ENCODE data around the gene LCE3D.
A peak's percentile ranks its signal among the peaks of the same experiment; 100 is the strongest.
"Not testable (repeated sequence)": the region's sequence is repeated elsewhere in the genome, so short reads cannot be mapped to it uniquely, and the experiment has no call there.

LCE3D gene, protein sequence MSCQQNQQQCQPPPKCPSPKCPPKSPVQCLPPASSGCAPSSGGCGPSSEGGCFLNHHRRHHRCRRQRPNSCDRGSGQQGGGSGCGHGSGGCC

DNA sequence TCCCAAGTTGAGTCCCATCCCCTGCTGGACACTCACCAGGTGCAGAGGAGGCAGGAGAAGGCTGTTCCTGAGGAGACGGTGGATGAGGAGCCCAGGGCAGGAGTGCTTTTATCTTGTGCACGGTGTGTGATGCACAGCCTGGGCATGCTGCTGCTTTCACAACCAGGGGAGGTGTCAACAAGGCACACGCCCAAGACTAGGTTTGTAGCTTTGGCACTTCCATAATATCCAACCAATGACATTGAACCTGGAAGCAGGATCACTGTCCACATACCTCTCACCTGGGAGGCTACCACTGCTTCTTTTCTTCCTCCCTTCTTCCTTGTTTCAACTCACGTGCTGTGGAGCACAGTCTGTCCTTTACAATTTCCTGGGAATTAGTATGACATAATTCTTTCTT, at the start of gene LCE3D:
LCE3D (minus strand) TSS at position 84 of the 400 bp plus-strand sequence. CDS start 580 bp downstream, outside the sequence.
- DNase-seq, result no peak

DNA sequence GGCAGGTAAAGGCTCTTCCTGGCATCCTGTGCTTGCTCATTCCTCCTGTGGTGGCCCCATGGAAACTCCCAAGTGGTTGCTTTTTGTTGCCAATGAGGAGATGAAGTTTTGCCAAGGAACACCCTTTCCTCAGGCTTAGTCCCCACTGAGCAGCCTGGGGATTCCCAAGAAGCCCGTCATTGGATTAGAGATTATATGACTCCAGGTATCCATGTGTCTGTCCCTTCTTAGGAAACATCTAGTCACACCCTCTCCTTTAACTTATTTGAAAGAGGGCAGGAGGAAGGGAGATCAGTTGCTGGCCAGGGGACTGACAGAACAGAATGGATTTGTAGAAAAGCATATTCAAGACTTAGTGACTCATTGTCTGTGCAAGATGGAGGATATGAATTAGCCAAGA, 46.4 kb upstream of the LCE3D start:
- DNase-seq, result no peak

DNA sequence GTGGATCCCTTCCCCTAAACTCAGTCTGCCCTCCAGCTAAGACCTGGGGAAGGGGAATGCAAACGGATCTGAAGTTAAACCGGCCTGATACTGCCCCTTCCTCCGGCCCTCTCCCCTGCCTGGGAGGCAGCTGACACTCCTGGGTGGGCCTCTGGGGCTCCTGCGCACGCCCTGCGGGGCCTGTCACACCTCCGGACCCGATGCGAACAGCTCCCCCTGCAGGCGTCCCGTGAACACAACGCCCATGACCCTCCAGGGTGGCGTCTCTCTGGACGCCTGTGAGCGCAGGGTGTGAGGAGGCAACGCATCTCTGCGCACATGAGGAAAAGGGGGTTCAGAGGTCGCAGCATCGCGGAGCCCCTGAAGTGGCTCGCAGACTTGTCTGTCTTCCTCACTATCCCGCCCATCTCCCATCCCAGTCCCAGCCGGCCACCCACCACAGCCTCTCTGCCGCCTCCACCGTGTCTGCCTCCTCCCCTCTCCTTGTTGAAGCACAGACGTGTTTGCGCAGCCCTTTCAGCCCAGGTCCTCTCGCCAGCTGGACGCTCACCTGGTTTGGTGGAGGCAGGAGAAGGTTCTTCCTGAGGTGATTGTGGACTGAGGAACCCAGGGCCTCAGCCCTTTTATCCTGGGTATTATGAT, 43.0 kb upstream of the LCE3D start:
- peak in 1 of 2 donors; percentile 47 for DNase-seq

DNA sequence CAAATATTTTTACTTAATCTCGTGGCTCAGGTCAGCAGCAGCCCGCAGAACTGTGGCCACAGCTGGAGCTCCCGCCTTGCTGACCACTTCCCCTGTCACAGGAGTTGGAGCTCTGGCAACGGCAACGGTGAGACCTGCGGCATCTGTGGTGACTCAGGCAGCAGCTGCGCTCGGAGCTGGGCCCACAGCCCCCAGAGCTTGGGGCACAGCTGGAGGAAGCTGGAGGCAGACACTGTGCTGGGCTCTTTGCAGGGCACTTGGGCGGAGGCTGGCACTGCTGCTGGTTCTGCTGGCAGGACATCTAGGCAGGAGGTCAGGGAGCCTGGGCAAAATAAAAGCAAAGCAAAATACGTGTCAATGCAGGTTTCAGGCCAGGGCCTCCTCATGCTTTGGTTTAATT, 42.5 kb upstream of the LCE3D start, which contains the start of gene LCE3A:
LCE3A (minus strand) TSS at position 301 of the 400 bp plus-strand sequence; CDS start at position 301, 0 bp downstream.
- no peak for DNase-seq

DNA sequence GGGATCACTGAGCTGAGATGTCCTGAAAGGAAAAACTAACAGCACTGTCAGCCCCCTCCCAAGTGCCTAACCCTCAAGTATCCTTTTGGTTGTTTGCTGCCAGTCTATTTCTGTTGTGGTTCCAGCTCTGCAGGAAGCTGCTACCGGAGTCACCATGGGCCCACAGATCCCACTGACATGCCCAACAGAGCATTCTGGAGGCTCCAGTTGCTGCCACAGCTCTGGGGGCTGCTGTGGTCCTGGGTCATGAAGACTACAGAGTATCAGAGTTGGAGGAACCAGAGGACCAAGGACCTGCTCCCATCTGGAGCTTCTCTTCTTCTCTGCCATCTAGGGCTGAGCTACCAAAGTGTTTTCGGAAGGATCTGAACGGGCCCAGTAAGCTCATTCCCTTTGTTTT, 41.7 kb upstream of the LCE3D start:
- no peak for DNase-seq

DNA sequence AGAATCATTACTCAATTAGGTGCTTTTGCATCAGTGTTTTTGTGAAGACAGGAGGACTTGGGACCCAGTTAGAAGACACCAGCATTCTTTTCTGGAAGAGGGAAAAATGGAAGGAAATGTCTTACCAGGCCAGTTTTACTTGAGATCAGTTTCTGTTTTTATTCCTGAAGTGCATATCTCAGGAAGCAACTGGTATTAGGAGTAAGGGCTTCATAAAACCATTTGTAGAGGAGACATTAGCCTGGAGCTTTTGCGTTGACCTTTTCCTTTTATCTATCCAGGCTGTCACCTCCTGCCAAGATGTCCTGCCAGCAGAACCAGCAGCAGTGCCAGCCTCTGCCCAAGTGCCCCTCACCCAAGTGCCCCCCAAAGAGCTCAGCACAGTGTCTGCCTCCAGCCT, 33.2 kb upstream of the LCE3D start, which contains the start of gene LCE3B:
LCE3B (plus strand) TSS at position 301 of the 400 bp plus-strand sequence; CDS start at position 301, 0 bp downstream.
- no peak for DNase-seq

DNA sequence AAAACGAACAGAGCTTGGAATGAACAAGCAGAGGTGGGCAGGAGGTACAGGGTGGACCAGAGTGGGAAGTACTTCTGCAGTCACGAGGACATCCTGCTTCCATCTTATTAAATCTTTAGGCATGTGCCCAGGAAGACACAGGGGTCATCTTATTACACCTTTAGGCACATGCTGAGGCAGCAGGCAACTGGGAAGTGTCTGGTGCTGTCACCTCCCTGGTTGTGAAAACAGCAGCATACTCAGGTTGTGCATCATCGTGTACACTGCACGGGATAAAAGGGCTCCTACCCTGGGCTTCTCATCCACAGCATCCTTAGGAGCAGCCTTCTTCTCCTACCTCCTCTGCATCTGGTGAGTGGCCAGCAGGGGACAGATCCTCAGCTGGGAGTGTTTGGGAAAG, 19.6 kb upstream of the LCE3D start, which contains the start of gene LCE3C:
LCE3C (plus strand) TSS at position 301 of the 400 bp plus-strand sequence. CDS start 498 bp downstream, outside the sequence.
- no peak for DNase-seq

DNA sequence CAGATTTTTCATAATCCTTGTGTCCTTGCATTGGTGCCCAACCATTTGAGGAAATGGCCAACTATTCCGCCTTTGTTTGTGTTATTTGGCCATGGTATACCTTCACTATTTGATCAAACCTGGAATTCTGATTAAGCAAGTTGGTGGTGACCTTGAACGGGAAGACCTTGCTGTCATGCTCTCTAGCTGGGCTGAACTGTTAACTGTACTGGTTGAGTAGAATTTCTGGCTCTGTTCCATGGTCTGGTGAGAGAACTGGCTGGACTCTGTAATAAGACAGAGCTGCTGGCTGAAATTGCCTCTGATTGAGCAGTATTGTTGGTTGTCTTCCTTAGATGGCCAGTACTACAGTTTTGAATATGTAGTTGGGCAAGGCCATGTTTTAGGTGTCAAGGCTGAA, 16.7 kb upstream of the LCE3D start:
- DNase-seq, result no peak

DNA sequence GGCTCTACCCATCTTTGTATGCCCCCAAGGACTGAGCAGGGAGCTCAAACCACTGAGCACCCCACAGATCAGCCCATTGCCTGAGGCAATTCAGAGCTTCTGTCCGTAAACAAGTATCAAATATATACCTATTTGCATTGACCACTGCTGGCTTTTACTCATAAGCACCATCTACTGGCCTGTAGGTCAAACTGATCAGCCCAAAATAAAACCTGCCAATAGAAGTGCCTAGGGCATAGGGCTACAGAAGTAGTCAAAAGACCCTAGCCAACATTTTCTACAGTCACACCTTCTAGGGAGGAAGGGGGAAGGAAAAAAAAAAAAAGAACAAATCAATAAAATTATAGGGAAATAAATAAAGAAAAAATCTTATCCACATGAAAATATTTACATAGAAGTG, 5.3 kb upstream of the LCE3D start:
- DNase-seq, result no peak

DNA sequence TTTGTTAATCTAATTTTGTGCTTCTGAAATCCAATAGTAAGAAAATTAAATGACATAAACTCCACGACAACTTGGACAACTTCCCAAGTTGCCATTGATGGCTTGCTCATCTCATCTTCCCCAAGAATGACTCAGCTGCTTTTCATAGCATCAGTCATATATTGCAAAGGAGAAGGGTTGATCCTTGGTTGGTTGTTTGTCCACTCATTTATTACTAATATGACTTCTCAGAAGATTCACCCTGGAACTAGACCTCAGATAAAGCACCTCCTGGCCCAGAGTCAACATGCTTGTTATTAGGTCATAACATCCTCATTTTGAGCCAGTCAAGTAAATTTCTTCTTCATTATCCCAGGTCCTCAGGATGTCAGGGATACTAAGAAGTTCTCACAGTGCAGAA, 2.3 kb upstream of the LCE3D start:
- no peak for DNase-seq

DNA sequence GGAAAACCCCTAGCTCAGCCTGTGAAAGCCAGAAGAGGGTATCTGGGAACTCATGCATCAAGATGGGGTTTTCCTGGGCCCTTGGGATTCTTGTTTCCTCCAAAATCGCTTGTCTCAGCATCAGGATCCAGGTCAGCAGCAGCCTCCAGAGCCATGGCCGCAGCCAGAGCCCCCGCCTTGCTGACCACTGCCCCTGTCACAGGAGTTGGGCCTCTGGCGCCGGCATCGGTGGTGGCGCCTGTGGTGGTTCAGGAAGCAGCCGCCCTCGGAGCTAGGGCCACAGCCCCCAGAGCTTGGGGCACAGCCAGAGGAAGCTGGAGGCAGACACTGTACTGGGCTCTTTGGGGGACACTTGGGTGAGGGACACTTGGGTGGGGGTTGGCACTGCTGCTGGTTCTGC, 790 bp downstream of the LCE3D start:
- DNase-seq, result not testable (repeated sequence)

DNA sequence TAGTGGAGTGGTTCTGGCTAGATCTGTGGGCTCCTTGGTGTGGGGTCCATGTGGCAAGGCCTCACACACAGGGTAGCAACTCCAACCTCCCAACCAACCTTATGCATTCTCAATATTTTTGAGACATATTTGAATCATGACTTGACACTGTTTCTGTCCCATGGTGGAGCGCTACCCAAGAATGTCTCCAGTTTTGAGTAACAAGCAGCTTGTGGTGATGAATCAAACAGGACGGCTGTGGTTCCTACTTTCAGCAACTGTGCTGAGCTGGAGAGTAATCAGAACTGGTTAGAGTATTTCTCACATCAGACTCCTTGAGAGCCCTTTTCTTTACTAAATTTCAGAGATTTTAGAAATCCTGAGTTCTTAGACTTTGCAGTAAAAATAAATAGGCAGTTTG, 3.1 kb downstream of the LCE3D start:
- no peak for DNase-seq

DNA sequence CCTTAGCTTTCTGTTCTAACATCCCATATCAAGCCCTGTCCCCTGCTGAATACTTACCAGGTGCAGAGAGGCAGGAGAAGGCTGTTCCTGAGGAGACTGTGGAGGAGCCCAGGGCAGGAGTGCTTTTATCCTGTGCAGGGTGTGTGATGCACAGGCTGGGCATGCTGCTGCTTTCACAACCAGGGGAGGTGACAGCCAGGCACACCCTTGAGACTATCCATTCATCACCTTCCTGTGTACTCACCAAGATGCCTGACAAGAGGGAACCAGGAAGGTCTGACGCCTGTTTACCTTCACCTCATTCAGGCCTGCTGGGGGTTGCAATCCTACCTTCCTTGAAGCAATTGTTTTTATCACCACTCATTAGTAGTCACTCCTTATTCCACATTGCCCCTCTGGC, 13.6 kb downstream of the LCE3D start, which contains the start of gene LCE3E:
LCE3E (minus strand) TSS at position 100 of the 400 bp plus-strand sequence. CDS start 572 bp downstream, outside the sequence.
- no peak for DNase-seq

DNA sequence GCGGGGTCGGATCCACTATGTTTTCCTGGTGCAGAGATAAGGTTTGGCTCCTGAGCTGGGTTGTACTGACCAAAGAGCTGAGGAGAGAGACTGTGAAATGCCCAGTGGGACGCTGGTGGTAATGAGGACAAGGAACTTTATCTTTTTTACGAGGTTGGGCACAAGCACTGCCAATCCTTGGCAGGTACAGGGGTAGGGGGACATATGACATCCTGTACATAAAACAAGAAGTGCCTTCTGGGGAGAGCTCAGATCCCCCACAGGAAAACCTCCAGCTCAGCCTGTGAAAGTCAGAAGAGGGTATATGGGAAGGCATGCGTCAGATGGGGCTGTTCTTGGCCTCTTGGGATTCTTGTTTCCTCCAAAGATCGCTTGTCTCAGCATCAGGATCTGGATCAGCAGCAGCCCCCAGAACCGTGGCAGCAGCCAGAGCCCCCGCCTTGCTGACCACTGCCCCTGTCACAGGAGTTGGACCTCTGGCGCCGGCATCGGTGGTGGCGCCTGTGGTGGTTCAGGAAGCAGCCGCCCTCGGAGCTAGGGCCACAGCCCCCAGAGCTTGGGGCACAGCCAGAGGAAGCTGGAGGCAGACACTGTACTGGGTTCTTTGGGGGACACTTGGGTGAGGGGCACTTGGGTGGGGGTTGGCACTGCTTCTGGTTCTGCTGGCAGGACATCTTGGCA, 14.6 kb downstream of the LCE3D start:
- no peak for DNase-seq

DNA sequence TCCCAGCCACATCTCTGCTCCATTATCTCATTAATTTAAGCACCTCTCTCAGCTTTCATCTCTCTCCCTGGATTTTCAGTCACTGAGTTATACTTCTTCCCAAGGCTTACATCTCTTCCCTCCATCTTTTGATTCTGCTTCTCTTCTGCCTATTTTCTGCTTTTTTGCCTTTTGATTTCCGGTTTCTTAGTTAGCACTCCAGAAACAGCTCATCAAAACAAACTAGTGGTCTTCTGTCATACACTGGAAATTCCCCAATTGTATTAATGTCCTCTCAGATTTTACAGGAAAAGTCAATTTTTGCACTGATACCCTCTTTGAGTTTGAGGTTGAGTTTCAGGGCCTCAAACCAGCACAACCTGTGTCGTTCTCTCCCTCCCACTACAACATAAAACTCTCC, 15.2 kb downstream of the LCE3D start:
- no peak for DNase-seq

DNA sequence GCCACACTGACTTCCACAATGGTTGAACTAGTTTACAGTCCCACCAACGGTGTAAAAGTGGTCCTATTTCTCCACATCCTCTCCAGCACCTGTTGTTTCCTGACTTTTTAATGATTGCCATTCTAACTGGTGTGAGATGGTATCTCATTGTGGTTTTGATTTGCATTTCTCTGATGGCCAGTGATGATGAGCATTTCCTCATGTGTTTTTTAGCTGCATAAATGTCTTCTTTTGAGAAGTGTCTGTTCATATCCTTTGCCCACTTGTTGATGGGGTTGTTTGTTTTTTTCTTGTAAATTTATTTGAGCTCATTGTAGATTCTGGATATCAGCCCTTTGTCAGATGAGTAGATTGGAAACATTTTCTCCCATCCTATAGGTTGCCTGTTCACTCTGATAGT, 32.0 kb downstream of the LCE3D start:
- DNase-seq, result not testable (repeated sequence)

DNA sequence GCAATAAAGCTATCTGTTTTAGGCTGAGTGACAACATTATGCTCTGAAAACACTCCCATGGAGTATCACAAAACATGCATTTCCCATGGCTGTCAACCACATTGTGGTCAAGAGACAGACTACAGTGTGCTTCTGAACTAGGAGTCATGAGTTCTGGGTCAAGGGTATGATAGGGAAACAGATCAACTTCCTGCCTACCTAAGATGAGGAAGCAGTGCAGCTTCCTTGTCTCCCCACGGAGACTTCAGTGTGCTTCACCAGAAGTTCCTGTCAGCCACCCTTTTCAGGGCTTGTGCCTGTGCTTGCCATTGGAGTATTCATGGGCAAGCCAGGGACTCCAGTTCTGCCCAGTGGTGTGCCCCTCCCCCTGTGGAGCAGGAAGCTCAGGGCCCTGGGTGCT, 33.6 kb downstream of the LCE3D start:
- no peak for DNase-seq

DNA sequence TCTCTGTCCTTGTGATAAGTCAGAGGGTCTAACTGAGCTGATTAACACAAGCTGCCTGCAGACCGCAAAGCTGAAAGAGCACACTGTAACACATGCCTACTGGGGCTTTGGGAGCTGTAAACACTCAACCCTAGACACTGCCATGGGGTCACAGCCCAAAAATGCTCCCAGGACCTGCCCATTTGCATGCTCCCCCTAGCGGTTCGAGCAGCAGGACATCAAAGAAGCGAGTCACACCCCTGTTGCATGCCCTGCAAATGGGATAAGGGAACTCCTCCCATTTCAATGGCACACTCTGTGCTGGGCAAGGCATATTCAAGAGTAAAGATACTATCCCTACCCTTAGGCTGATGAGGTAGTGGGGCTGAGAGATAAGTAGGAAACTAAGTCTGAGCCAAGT, 36.5 kb downstream of the LCE3D start:
- peak in 1 of 2 donors; percentile 5 for DNase-seq

DNA sequence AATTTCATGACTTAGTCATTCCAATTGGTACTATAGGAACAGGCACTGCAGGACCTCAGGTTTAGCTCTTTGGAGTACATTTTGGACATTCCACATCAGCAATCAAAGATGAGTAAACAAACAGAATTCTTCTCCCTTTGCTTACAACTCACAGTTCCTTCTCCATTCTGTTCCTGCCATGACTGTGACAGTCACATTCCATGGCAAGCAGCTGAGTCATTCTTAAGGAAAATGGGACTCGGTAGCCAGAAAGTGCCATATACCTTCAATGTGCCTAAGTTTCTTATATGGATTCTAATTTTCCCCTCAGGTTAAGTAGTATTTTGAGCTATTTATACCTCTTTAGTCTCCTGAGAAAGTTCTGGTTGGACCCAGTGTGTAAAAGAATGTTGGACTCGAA, 40.4 kb downstream of the LCE3D start:
- no peak for DNase-seq

DNA sequence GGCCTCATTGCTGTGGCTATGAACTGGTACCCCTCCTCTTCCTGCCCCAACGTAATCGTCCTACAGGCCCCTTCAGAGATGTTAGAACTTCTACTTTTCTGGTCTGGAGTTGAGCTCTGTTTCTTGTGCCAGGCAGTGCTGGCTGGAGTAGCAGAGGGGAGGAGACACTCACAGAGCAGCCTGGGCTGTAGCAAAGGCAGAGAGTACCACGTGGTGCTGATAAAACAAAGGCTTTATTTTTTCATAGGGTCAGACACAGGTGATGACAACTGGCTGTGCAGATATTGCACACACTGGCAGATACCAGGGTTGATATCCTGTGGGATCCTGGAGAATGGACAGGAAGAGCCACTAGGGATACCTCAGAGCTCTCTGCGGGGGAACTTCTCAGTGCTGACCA, 42.8 kb downstream of the LCE3D start:
- DNase-seq, result no peak

DNA sequence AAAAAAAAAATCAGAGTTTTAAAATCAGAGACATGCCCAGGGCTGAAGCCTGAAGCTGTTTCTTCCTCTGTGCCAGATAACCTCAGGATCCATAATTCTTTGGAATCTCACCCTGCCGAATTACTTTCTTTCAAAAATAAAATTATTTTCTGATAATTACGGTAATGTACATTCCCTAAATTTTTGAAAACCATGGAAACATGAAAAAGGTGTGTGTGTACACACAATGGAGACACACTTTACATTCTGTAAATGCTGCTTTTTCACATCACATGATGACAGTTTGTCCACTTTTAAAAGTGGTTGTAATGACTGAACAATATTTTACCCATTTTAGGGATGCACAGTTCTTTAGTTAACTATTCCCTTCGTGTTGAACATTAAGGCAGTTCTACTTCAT, 44.5 kb downstream of the LCE3D start:
- no peak for DNase-seq

DNA sequence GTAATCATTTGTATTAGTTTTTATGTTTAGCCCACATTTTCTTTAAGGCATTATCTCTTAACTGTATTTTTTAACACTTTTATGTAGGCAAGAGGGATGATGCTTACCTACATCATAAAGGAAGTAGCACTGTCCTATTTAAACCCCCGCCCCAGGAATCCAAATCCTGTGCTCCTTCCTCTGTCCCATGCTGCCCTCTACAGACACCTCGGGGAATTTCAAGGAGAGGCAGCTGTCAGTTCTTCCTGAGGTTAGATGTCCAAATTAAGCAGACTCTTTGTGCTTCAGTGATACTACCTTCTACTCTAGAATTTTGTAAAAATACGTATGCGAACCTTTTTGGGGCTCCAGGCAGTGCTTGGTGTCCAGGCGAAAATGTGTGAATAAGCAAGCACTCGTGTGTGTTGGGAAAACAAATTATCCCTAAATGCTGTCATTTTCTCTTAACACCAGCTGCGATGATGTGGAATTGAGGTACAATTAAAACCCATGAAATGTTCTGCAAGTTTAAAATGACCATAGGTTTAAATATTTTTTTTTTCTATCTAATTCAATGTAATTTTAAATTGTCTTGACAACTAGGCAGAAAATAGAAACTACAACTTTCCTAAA, 46.9 kb downstream of the LCE3D start:
- peak; percentile 31 to 64 for DNase-seq

Data from stimulated activated CD4-positive, alpha-beta T cell treated with anti-CD3 and anti-CD28 coated beads, Interleukin-2, amount 100 ng/mL, for 24 hours (primary cell).